ENCODE data around the gene FHOD3. TPM values are rescaled to one million over a fixed set of nuclear protein-coding genes. Genes with fewer than 3 reads are reported as not detected.

Gene FHOD3
- total RNA-seq, 2 donors from 2014 or later, result 2.8 to 3.1 TPM

DNA sequence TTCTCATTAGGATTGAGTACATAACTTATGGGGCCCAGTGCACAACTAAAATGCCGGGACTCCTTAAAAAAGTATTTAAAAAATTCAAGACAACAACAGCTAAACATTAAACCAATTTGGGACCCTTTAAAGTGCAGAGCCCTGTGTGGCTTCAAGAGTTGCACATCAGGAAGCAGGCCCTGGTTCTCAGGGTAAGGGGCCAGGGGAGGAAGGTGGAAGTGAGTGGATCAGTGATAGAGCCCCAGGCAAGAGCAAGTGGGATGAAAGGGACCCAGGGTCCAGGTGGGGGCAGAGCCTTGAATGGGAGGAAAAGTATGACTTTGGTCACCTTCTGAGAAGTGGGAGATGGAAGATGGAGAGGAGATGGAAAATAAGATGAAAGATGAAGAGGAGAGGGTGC, 2.3 kb upstream of the FHOD3 start:
- H3K27ac ChIP-seq (ENCODE audit: low read depth, low read length), result no peak overlapping the region
- no peaks in the 10 kb centered on the region for H3K36me3 ChIP-seq (ENCODE audit: control insufficient read depth, insufficient read depth, low read length)
- Mint-ChIP-seq H3K27me3 (ENCODE audit: insufficient read depth) (peaks cover 21% of the 10 kb centered on the region), H3K9me3 (no peaks in the 10 kb centered on the region), H3K4me1 (no peaks in the 10 kb centered on the region), H3K4me3 (no peak overlapping the region), H3K27ac (no peak overlapping the region), H3K36me3 (ENCODE audit: low read depth) (no peaks in the 10 kb centered on the region)
- peaks cover 68% of the 10 kb centered on the region for H3K27me3 ChIP-seq (ENCODE audit: control insufficient read depth, insufficient read depth, low read length, poor library complexity, severe bottlenecking)
- WGBS, 2 experiments (ENCODE audit: insufficient coverage in 1 of 2, insufficient read length in 1 of 2), result 100% methylated on average over 1 of the region's 1 CpG; no CpG with 5 or more reads in 1 of the 2 experiments
- DNase-seq, result no peak
- H3K4me3 ChIP-seq (ENCODE audit: low read length), result no peak overlapping the region
- no peaks in the 10 kb centered on the region for H3K4me1 ChIP-seq (ENCODE audit: control insufficient read depth, insufficient read depth, low read length)
- TF ChIP-seq, protein P1, sequence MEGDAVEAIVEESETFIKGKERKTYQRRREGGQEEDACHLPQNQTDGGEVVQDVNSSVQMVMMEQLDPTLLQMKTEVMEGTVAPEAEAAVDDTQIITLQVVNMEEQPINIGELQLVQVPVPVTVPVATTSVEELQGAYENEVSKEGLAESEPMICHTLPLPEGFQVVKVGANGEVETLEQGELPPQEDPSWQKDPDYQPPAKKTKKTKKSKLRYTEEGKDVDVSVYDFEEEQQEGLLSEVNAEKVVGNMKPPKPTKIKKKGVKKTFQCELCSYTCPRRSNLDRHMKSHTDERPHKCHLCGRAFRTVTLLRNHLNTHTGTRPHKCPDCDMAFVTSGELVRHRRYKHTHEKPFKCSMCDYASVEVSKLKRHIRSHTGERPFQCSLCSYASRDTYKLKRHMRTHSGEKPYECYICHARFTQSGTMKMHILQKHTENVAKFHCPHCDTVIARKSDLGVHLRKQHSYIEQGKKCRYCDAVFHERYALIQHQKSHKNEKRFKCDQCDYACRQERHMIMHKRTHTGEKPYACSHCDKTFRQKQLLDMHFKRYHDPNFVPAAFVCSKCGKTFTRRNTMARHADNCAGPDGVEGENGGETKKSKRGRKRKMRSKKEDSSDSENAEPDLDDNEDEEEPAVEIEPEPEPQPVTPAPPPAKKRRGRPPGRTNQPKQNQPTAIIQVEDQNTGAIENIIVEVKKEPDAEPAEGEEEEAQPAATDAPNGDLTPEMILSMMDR (conservative IDR thresholded peaks at IDR 0.05), result no peak
- H3K9me3 ChIP-seq (ENCODE audit: control insufficient read depth, low read length), result no peaks in the 10 kb centered on the region
- H3K9ac ChIP-seq (ENCODE audit: extremely low read depth, low read length, poor library complexity, severe bottlenecking), result no peak overlapping the region

DNA sequence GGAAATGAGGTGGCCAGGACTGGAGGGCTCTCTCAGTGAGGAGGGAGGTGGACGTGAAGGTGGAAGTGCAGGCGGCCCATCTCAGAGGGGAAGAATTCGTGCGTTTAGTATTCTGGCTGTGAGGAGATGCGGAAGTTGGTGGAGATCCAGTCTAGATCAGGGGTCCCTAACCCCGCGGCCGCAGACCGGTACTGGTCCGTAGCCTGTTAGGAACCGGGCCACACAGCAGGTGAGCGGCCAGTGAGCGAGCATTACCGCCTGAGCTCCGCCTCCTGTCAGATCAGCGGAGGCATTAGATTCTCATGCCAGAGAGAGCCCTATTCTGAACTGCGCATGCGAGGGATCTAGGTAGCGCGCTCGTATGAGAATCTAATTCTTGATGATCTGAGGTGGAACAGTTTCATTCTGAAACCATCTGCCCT, 1.6 kb upstream of the FHOD3 start:
- TF ChIP-seq, protein P1 (conservative IDR thresholded peaks at IDR 0.05), result no peak
- Mint-ChIP-seq H3K4me3 (no peak overlapping the region), H3K9me3 (no peaks in the 10 kb centered on the region), H3K27ac (no peak overlapping the region), H3K36me3 (ENCODE audit: low read depth) (no peaks in the 10 kb centered on the region), H3K4me1 (no peaks in the 10 kb centered on the region), H3K27me3 (ENCODE audit: insufficient read depth) (peaks cover 27% of the 10 kb centered on the region)
- H3K27ac ChIP-seq (ENCODE audit: low read depth, low read length), result no peak overlapping the region
- peaks cover 75% of the 10 kb centered on the region for H3K27me3 ChIP-seq (ENCODE audit: control insufficient read depth, insufficient read depth, low read length, poor library complexity, severe bottlenecking)
- 35 to 41% methylated on average over 16 to 21 of the region's 21 CpGs for WGBS, 2 experiments (ENCODE audit: insufficient coverage in 1 of 2, insufficient read length in 1 of 2)
- H3K4me3 ChIP-seq (ENCODE audit: low read length), result no peak overlapping the region
- no peak overlapping the region for H3K9ac ChIP-seq (ENCODE audit: extremely low read depth, low read length, poor library complexity, severe bottlenecking)
- DNase-seq, result no peak
- H3K4me1 ChIP-seq (ENCODE audit: control insufficient read depth, insufficient read depth, low read length), result no peaks in the 10 kb centered on the region
- no peaks in the 10 kb centered on the region for H3K9me3 ChIP-seq (ENCODE audit: control insufficient read depth, low read length)
- H3K36me3 ChIP-seq (ENCODE audit: control insufficient read depth, insufficient read depth, low read length), result no peaks in the 10 kb centered on the region

DNA sequence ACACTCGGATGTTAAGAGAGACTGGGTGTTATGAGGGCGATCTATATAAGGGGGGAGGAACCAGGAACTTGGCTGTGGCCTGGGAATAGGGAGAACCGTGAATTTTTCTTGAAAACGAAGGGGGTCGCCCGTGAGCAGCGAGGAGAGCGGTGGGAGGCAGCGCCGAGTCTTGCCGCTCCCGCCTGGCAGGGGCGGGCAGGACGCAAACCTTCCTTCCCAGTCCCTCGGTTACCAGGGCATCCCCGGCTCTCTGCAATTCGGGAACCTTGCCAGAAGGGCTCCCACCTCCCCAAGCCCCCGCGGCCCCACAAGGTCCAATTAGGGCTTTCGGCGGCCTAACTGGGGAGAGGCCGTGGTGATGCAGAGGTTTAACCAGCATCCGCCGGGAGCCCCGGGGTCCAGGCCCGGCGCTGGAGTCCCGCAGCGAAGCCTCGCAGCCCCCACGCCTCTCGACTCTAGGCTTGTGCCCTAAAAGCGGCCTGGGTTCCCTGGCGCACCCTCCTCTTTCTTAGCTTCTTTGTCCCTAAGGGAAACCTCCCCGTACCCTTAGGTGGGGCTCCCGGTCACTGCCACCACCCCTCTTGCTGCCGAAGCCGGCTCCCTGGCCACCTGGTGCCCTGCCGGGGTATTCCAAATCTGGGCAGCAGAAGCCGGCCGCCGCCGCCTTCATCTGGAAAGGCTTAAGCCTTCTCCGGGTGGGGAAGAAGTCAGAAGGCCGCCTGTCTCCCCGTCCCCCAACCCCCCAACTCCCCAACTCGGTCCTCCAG, 680 bp upstream of the FHOD3 start:
- WGBS, 2 experiments (ENCODE audit: insufficient coverage in 1 of 2, insufficient read length in 1 of 2), result 0 to 1% methylated on average over 12 to 45 of the region's 47 CpGs
- Histone ChIP-seq H3K27ac (ENCODE audit: low read depth, low read length) (peak overlapping the region; percentile 57), H3K9me3 (ENCODE audit: control insufficient read depth, low read length) (no peaks in the 10 kb centered on the region), H3K9ac (ENCODE audit: extremely low read depth, low read length, poor library complexity, severe bottlenecking) (peak overlapping the region; percentile 70), H3K27me3 (ENCODE audit: control insufficient read depth, insufficient read depth, low read length, poor library complexity, severe bottlenecking) (peaks cover 84% of the 10 kb centered on the region), H3K36me3 (ENCODE audit: control insufficient read depth, insufficient read depth, low read length) (no peaks in the 10 kb centered on the region), H3K4me3 (ENCODE audit: low read length) (peak overlapping the region; percentile 74), H3K4me1 (ENCODE audit: control insufficient read depth, insufficient read depth, low read length) (no peaks in the 10 kb centered on the region)
- Mint-ChIP-seq H3K27ac (no peak overlapping the region), H3K4me1 (no peaks in the 10 kb centered on the region), H3K4me3 (no peak overlapping the region), H3K27me3 (ENCODE audit: insufficient read depth) (peaks cover 35% of the 10 kb centered on the region), H3K36me3 (ENCODE audit: low read depth) (no peaks in the 10 kb centered on the region), H3K9me3 (no peaks in the 10 kb centered on the region)
- TF ChIP-seq, protein P1 (conservative IDR thresholded peaks at IDR 0.05), result peak; percentile 64
- DNase-seq, result peak; percentile 93
